Tibial artery (tissue), 4 donors: Measurements from ENCODE around the gene SLC24A4.

Source experiments
- DNase-seq, 2 donors: peaks; one replicate each; pipeline ENCODE4 v3.0.0-alpha.2; 2019
- H3K27ac ChIP-seq, 2 donors: fragments of 200-600 bp; sonication (generic) in 1 of 2; 1 replicate in 1 of 2; 2 replicates in 1 of 2; pipeline ENCODE4 v1.5.1; 2018 to 2019; ENCODE audit warnings: mild to moderate bottlenecking in 1 of 2
- H3K27me3 ChIP-seq, 2 donors: fragments of 200-600 bp; sonication (generic) in 1 of 2; one replicate each; pipeline versions ENCODE4 v1.5.1 to v1.6.0; 2016 to 2019
- H3K36me3 ChIP-seq, 3 donors: fragments of 200-600 bp; sonication (generic) in 2 of 3; one replicate each; pipeline ENCODE4 v1.5.1; 2016 to 2019; ENCODE audit warnings: mild to moderate bottlenecking in 2 of 3
- H3K4me1 ChIP-seq, 4 donors: fragments of 200-600 bp; sonication (generic) in 2 of 4; 1 replicate in 3 of 4; 2 replicates in 1 of 4; pipeline ENCODE4 v1.5.1; 2016 to 2019
- H3K4me3 ChIP-seq, 2 donors: fragments of 200-600 bp; sonication (generic) in 1 of 2; 1 replicate in 1 of 2; 2 replicates in 1 of 2; pipeline ENCODE4 v1.5.1; 2018 to 2019; ENCODE audit warnings: mild to moderate bottlenecking in 2 of 2
- H3K9me3 ChIP-seq, 3 donors: fragments of 200-600 bp; sonication (generic) in 1 of 3; one replicate each; pipeline ENCODE4 v1.5.1; 2016 to 2019
- intact Hi-C: fragments of 100-400 bp; cut with DNase I; formaldehyde crosslinking; loops from one replicate; pipeline ENCODE4 v1.15.0; 2023; ENCODE audit warnings: low total_unique reads
- TF ChIP-seq, protein P1 (sequence below), 2 experiments: fragments of 200-600 bp in 1 of 2; fragments of 450-650 bp in 1 of 2; IDR thresholded peaks; one replicate each; pipeline ENCODE4 v1.5.1; 2017 to 2019; ENCODE audit warnings: antibody characterized with exemption in 2 of 2, mild to moderate bottlenecking in 1 of 2, moderate library complexity in 1 of 2

The SLC24A4 gene

DNA sequence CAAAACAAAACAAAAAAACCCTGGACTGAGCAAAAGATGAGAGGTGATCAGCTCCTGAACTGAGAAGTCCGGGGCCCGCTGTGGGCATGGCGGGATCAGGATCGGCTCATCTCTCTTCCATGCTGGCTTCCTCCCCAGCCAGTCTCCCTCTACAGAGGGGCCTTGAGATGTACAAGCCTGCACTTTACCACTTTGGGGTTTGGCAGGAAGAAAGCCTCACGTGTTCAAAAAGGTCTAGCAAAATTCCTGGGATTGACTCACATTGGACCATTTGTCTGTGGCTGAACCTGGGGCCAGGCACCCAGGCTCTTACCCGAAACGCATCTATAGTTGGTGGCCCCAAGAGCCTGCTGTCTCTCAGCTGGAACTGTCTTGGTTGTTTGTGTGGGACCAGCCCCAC is 89.0 kb downstream of the SLC24A4 start:
- TF ChIP-seq, protein P1, sequence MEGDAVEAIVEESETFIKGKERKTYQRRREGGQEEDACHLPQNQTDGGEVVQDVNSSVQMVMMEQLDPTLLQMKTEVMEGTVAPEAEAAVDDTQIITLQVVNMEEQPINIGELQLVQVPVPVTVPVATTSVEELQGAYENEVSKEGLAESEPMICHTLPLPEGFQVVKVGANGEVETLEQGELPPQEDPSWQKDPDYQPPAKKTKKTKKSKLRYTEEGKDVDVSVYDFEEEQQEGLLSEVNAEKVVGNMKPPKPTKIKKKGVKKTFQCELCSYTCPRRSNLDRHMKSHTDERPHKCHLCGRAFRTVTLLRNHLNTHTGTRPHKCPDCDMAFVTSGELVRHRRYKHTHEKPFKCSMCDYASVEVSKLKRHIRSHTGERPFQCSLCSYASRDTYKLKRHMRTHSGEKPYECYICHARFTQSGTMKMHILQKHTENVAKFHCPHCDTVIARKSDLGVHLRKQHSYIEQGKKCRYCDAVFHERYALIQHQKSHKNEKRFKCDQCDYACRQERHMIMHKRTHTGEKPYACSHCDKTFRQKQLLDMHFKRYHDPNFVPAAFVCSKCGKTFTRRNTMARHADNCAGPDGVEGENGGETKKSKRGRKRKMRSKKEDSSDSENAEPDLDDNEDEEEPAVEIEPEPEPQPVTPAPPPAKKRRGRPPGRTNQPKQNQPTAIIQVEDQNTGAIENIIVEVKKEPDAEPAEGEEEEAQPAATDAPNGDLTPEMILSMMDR (IDR thresholded peaks at IDR 0.05) = no peak
- H3K9me3 ChIP-seq = no peaks in the 10 kb centered on the region
- H3K4me1 ChIP-seq = peaks cover 0 to 14% (median 9%) of the 10 kb centered on the region in 4 donors
- no peak for DNase-seq
- H3K4me3 ChIP-seq = no peak overlapping the region
- intact Hi-C loops = no loop called here
- no peaks in the 10 kb centered on the region for H3K36me3 ChIP-seq
- H3K27ac ChIP-seq = no peak overlapping the region
- H3K27me3 ChIP-seq = no peaks in the 10 kb centered on the region

DNA sequence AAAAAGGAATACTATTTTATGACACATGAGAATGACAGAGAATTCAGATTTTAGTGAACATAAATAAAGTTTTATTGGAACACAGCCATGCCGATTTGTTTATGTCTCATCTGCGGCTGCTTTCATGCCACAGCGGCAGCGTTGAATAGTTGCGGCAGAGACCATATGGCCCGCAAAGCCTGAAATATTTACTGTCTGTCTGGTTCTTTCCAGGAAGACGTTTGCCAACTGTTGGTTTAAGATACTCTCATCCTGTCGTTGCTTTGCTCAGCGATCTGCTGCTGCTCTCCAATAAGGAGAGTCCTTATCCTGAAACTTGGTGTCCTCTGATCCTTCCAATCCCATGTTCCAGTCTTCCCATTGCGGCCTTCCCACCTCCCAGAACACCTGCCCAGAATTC is 89.9 kb downstream of the SLC24A4 start:
- Histone ChIP-seq H3K4me1 (peaks cover 0 to 14% (median 9%) of the 10 kb centered on the region in 4 donors), H3K4me3 (no peak overlapping the region), H3K27me3 (no peaks in the 10 kb centered on the region), H3K27ac (no peak overlapping the region), H3K36me3 (no peaks in the 10 kb centered on the region), H3K9me3 (no peaks in the 10 kb centered on the region)
- TF ChIP-seq, protein P1 (IDR thresholded peaks at IDR 0.05) = no peak
- intact Hi-C loops = no loop called here
- DNase-seq = no peak

DNA sequence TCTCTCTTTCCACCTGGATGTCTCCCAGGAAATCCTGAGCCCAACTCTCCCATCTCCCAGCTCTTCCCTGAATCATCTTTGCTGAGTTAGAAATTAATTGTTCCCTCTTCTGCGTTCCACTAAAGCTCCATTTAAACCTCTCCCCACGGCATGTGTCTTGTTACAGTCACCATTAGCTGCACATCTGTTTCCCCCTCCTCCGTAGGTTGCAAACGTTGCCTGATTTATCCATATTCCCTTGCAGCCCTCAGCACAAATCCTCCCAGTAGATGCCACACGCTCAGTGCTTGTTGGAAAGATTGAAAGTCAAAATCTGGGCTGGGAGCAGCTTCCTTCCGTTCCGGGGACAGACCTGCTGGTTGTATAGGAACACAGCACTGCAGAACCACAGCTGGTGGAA is 90.4 kb downstream of the SLC24A4 start:
- Histone ChIP-seq H3K27me3 (no peaks in the 10 kb centered on the region), H3K9me3 (no peaks in the 10 kb centered on the region), H3K27ac (no peak overlapping the region), H3K4me3 (no peak overlapping the region), H3K4me1 (peaks cover 0 to 10% (median 6%) of the 10 kb centered on the region in 4 donors), H3K36me3 (no peaks in the 10 kb centered on the region)
- intact Hi-C loops = no loop called here
- TF ChIP-seq, protein P1 (IDR thresholded peaks at IDR 0.05) = no peak
- DNase-seq = no peak

DNA sequence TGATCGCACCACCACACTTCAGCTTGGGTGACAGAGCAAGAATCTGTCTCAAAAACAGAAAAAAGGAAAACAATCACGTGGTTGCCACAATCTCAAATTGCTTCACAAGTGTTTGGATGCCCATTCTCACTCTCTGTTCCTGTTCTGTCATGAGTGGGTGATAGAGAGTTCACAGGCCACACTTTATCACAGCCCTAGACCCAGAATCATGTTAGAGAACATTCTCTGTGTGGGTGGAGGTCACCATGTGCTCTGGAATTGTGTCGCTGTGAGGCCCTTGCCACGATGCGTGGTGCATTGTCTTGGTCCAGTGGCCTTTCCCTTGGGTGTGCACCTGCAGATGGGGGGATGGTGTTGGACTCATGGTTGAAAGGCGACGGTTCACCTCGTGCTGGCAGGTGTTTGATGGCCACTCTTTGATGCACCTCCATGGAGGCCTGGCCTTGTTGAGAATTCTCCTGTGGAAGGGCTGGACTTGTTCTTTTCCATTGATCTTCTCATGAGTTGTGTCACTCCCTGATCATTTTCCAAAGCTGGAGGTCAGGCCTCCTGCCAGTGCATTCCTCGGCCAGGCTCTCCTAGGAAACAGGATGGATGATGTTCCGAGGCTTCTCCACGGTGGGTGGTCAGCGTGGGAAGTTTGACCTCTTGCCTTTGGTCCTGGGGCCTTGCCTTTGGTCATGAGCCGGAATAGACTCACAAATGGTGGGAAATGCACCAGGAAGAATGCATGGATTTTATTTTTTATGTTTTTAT is 91.9 kb downstream of the SLC24A4 start:
- intact Hi-C loops = no loop called here
- H3K4me3 ChIP-seq = no peak overlapping the region
- TF ChIP-seq, protein P1 (IDR thresholded peaks at IDR 0.05) = no peak
- no peaks in the 10 kb centered on the region for H3K9me3 ChIP-seq
- no peaks in the 10 kb centered on the region for H3K4me1 ChIP-seq
- DNase-seq = no peak
- no peaks in the 10 kb centered on the region for H3K27me3 ChIP-seq
- no peak overlapping the region for H3K27ac ChIP-seq
- no peaks in the 10 kb centered on the region for H3K36me3 ChIP-seq

DNA sequence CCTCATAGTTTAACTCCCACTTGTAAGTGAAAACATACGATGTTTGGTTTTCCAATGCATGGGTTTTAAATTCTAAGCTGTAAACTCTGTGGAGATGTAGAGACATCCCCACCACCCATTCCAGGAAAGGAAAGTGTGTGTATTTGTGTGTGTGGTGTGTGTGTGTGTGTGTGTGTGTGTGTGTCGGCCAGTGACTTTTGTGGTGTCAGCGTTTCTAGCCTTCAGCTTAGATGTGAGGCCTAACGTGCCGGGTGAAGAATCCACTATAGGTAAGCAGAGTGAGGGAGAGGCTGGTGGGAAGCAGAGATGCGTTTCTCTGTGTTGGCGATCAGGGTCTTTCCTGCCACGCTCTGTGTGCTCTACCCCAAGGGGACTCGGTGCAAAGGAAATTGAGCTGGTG is 93.0 kb downstream of the SLC24A4 start:
- intact Hi-C loops = no loop called here
- Histone ChIP-seq H3K4me1 (no peaks in the 10 kb centered on the region), H3K27ac (no peak overlapping the region), H3K4me3 (no peak overlapping the region), H3K27me3 (no peaks in the 10 kb centered on the region), H3K36me3 (no peaks in the 10 kb centered on the region), H3K9me3 (no peaks in the 10 kb centered on the region)
- TF ChIP-seq, protein P1 (IDR thresholded peaks at IDR 0.05) = no peak
- DNase-seq = no peak
